ENCODE data around the gene DNAJC5. TPM values are rescaled to one million over a fixed set of nuclear protein-coding genes. Genes with fewer than 3 reads are reported as not detected.
A peak's percentile ranks its signal among the peaks of the same experiment; 100 is the strongest.

DNAJC5 gene
- total and polyA plus RNA-seq, 2 of the 8 experiments (the other 6 are each of a cell fraction or from before 2014, with no cell fraction given), result 19.2 to 31.2 TPM

- H3K27ac ChIP-seq (ENCODE audit: low read depth, low read length), result 0 out of 2 replicates have a peak overlapping the region, but pooled peaks have one; percentile 69
- H4K20me1 ChIP-seq (replicated peaks in 1 of 2; ENCODE audit: control insufficient read depth in 1 of 2, insufficient read depth in 2 of 2, low read length in 2 of 2), result peaks cover 10 to 26% of the 10 kb centered on the region in 2 experiments
- no peak overlapping the region for H2AFZ ChIP-seq (ENCODE audit: low read length)
- 0 out of 2 replicates have a peak overlapping the region, but pooled peaks have one; percentile 29 for H2BK15ac ChIP-seq (ENCODE audit: low read length)
- no peak overlapping the region for H2BK12ac ChIP-seq (ENCODE audit: low read depth, low read length)
- H4K5ac ChIP-seq (ENCODE audit: insufficient read length, low read depth, low read length), result no peak overlapping the region
- no peak overlapping the region for H3K18ac ChIP-seq (ENCODE audit: extremely low read depth, low read length)
- H3K56ac ChIP-seq (replicated peaks; ENCODE audit: insufficient read length, low read depth, low read length), result peak overlapping the region; percentile 32
- peak overlapping the region; percentile 61 to 73 for H3K4me2 ChIP-seq (ENCODE audit: insufficient read depth in 1 of 2, low read depth in 2 of 2, low read length in 2 of 2)
- H3K36me3 ChIP-seq (ENCODE audit: control insufficient read depth in 2 of 4, insufficient read depth in 4 of 4, low read length in 3 of 4), result peaks cover 0 to 6% (median 3%) of the 10 kb centered on the region in 4 experiments; a peak in 3 of 8 replicates
- no peak overlapping the region for H2BK20ac ChIP-seq (ENCODE audit: low read length)
- H3K9ac ChIP-seq (replicated peaks in 1 of 4; ENCODE audit: extremely low read depth in 1 of 4, low read depth in 3 of 4, low read length in 3 of 4), result peak overlapping the region; percentile 47 to 90 (median 85); a peak in 6 of 7 replicates
- FAIRE-seq, result no peak
- no peaks in the 10 kb centered on the region for H3K9me3 ChIP-seq (ENCODE audit: insufficient read depth in 2 of 2, low read depth in 1 of 2, low read length in 1 of 2)
- 0 out of 2 replicates have a peak overlapping the region, but pooled peaks have one; percentile 1 for H4K8ac ChIP-seq (ENCODE audit: extremely low read depth, insufficient read depth, low read length)
- peak in 1 of 2 experiments; percentile 68 for DNase-seq (ENCODE audit: low read depth in 1 of 2, low spot score in 2 of 2)
- no peak overlapping the region for H3K14ac ChIP-seq (ENCODE audit: insufficient read length)
- H3K23me2 ChIP-seq (ENCODE audit: low read depth, low read length), result peaks cover 8% of the 10 kb centered on the region; the same call in 1 of the 2 replicates
- ChIA-PET CTCF (ENCODE audit: partially characterized antibody) (interaction anchor here (0.6 to 2.9 kb wide), 9 partner anchors 16 to 503 kb away, joined by 3 to 14 read pairs (median 4); no protein-coding TSS in a partner anchor), POLR2A (ENCODE audit: partially characterized antibody) (interaction anchor here (0.8 to 4.0 kb wide), 6 partner anchors 12 to 256 kb away, joined by 3 to 68 read pairs (median 4); partner anchors contain the start of genes PRPF6 and TPD52L2)
- H3K79me2 ChIP-seq (ENCODE audit: control insufficient read depth in 1 of 2, insufficient read depth in 2 of 2, low read length in 2 of 2), result peaks cover 17 to 52% of the 10 kb centered on the region in 2 experiments; a peak in 3 of 4 replicates
- peak overlapping the region; percentile 97; the same call in 1 of the 2 replicates for H2BK5ac ChIP-seq (ENCODE audit: low read depth, low read length)
- no peak overlapping the region for H3K4ac ChIP-seq (replicated peaks; ENCODE audit: insufficient read length, low read depth, low read length)
- peaks cover 29% of the 10 kb centered on the region for H3K79me1 ChIP-seq (ENCODE audit: low read depth, low read length)
- H2BK120ac ChIP-seq (replicated peaks; ENCODE audit: low read depth, low read length), result no peak overlapping the region
- no peaks in the 10 kb centered on the region for H3K27me3 ChIP-seq (replicated peaks in 1 of 4; ENCODE audit: control insufficient read depth in 3 of 4, extremely low read depth in 1 of 4, insufficient read depth in 3 of 4, low read length in 3 of 4)
- no peak overlapping the region for H2AK5ac ChIP-seq (ENCODE audit: low read depth, low read length)
- no peak overlapping the region for H3K23ac ChIP-seq (ENCODE audit: insufficient read length)
- no peak overlapping the region for H4K91ac ChIP-seq (replicated peaks; ENCODE audit: insufficient read length, low read length)
- 17% methylated on average over 20 of the region's 31 CpGs; no CpG with 5 or more reads in 1 of the 2 experiments for WGBS, 2 experiments (ENCODE audit: extremely low coverage in 1 of 2, insufficient coverage in 1 of 2, insufficient read length in 1 of 2, insufficient replicate concordance in 2 of 2, low coverage in 1 of 2, low lambda C conversion rate in 2 of 2, missing lambda C conversion rate in 1 of 2)
- peak overlapping the region; percentile 94 to 98 (median 96) for H3K4me3 ChIP-seq (ENCODE audit: extremely low read depth in 1 of 4, insufficient read depth in 2 of 4, low read depth in 3 of 4, low read length in 4 of 4)
- H3K4me1 ChIP-seq (replicated peaks in 1 of 4; ENCODE audit: control insufficient read depth in 3 of 4, insufficient read depth in 4 of 4, low read length in 3 of 4), result peaks cover 0 to 19% (median 12%) of the 10 kb centered on the region in 4 experiments; a peak in 6 of 7 replicates
- TF ChIP-seq EP300 (IDR thresholded peaks at IDR 0.05; ENCODE audit: borderline replicate concordance in 1 of 2, low read depth in 2 of 2, low read length in 2 of 2), result no peak
- TF ChIP-seq GTF2F1 (IDR thresholded peaks at IDR 0.05; ENCODE audit: borderline replicate concordance, low read depth, low read length), result no peak
- TF ChIP-seq CEBPB (IDR thresholded peaks at IDR 0.05; ENCODE audit: low read depth, low read length), result no peak
- TF ChIP-seq SUZ12 (IDR thresholded peaks at IDR 0.05; ENCODE audit: low read length), result no peak
- 0 out of 2 replicates have a peak, but pooled peaks have one; percentile 21 for TF ChIP-seq GABPA (IDR thresholded peaks at IDR 0.05; ENCODE audit: borderline replicate concordance, insufficient read depth, low read length)
- no peak for TF ChIP-seq SP4 (IDR thresholded peaks at IDR 0.05; ENCODE audit: low read length)
- TF ChIP-seq YY1 (IDR thresholded peaks at IDR 0.05; ENCODE audit: low read depth, low read length), result no peak
- 0 out of 4 replicates have a peak, but pooled peaks of 1 of the 2 experiments have one; percentile 75 for TF ChIP-seq HDAC2 (IDR thresholded peaks at IDR 0.05; ENCODE audit: borderline replicate concordance in 1 of 2, low read depth in 2 of 2, low read length in 2 of 2)
- TF ChIP-seq TAF1 (IDR thresholded peaks at IDR 0.05; ENCODE audit: low read depth, low read length), result no peak
- no peak for TF ChIP-seq CREB1 (IDR thresholded peaks at IDR 0.05)
- no peak for TF ChIP-seq ASH2L (IDR thresholded peaks at IDR 0.05; ENCODE audit: low read length)
- peak in 1 of 2 experiments; percentile 38; a peak in 2 of 4 replicates for TF ChIP-seq RAD21 (IDR thresholded peaks at IDR 0.05 in 1 of 2, conservative IDR thresholded peaks at IDR 0.05 in 1 of 2; ENCODE audit: low read depth in 2 of 2, low read length in 2 of 2)
These were observed 60.4 kb downstream of the DNAJC5 start for GRCh38 chr20:63955281-63955826.

Measured in H1 (cell line).